CD4-positive, alpha-beta T cell treated with Interleukin-12 subunit alpha and Interleukin-12 subunit beta, for 1 hour (primary cell): ENCODE data around the gene NOD2.

Experiments
- DNase-seq: peaks from one replicate; pipeline ENCODE4 v3.0.0-alpha.2; 2020

The NOD2 gene

DNA sequence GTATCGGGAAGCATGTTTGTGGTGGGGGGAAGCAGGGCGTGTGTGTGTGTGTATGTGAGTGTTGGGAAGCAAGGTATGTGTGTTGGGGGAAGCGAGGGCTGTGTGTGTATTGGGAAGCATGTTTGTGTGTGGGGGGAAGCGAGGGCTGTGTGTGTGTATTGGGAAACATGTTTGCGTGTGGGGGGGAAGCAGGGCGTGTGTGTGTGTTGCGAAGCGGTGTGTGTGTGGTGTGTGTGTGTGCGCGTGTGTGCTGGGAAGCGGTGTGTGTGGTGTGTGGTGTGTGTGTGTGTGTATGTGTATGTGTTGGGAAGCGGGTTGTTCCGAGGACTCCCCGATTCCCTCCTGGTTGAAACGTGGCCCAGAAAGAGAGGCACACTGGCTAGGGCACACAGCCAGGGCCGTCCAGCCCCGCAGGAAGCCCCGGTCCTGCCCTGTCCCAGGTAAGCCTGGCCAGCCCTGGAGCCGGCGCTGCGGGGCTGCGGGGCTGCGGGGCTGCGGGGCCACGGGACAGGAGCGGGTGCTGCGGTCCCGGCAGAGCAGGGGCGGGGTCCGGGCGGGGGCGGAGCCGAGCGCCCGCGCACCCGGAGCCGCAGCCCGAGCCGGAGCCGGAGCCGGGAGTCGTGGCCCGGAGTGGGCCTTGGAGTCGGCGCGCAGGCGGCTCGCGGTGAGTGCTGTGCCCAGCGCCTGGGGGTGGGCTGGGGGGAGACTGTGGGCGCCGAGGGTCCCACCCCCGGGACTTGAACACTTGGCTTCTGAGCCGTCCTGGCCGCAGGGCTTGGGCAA is at the start of gene NOD2:
NOD2 (plus strand) TSS at position 608 of the 783 bp plus-strand sequence. CDS start 5,890 bp downstream, outside the sequence.
- peak; percentile 46 for DNase-seq

DNA sequence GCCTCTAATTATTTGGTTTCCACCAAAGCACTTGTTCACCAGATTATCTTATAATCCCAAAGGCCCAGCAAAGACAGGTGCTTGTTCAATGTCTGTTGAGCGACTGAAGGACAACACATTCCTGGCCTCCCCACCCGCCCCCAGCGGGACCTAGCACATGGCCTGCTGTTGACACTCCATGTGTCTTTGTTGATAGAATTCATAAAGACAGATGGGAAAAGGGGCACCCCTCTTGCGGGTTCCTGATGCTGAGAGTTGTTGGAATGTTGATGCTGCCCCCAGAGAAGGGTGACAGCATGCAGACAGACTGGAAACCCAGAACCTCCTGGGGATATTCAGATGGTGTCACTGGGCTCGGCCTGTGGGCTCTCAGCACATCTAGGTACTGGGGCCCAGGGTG is 49.2 kb upstream of the NOD2 start:
- no peak for DNase-seq

DNA sequence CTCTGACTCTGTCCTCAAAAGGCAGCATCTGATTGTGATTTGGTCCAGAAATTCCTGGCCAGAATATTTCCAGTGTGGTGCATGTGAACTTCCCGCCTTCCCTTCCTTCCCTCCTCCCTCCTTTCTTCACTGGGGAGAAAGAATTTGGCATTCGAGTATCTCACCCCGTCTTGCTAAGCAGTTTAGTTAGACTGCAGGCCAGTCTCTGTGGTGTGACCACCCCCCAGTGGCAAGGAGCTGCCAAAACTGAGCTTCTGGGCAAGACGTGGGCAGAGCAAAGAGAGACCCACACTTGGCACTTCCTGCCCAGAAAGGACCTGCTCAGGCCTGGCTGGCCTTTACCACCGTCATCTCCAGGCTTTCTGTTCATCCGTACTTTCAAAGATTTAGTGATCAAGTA is 48.7 kb upstream of the NOD2 start:
- DNase-seq: peak; percentile 47

DNA sequence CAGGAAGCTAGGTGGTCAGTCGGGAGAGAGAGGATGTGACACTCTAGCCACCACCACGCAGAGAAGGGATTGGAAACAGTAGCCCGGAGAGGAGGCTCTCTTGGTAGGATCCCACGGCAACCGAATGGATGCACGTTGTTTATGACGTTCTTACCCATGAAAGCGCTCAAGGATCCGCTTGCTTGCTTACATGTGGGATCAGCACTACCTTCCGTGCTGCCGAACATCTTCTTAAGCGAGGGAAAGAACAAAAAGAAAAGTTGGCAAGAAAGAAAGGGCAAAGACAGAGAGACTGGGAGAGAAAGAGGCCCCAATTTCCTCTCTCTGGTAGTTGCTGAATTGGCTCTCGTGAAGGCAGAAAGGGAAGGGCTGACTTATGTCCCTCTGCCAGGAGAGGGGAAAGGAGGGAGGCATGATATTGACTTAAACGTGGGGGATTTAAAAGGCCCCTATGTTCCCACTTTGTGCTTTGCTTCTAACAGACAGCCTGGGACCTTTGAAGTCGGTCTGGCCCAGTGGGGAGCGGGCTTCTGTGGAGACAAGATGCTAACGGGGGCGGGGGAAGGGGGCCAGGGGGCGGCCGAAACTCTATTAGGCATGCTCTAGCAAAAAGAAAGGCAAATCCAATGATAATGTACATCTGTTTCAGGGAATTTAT is 47.7 kb upstream of the NOD2 start:
- no peak for DNase-seq

DNA sequence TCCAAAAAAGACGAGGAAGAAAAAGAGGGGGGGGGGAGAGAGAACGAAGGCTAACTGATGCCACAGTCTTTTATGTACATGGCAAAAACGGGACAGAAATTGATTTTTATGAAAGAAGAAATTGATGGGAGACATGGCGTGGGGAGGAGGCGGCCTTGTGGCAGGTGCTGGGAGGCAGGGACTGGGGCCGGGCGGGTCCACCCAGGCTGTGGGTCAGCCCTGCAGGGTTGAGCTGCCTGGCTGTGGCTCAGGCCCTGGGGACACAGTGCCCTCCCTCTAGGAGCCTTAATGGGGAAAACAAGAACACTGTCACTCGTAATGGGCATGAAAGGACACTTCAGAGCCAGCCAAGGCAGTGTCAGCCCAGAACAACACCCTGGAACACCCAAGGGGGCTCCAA is 47.1 kb upstream of the NOD2 start:
- DNase-seq: no peak

DNA sequence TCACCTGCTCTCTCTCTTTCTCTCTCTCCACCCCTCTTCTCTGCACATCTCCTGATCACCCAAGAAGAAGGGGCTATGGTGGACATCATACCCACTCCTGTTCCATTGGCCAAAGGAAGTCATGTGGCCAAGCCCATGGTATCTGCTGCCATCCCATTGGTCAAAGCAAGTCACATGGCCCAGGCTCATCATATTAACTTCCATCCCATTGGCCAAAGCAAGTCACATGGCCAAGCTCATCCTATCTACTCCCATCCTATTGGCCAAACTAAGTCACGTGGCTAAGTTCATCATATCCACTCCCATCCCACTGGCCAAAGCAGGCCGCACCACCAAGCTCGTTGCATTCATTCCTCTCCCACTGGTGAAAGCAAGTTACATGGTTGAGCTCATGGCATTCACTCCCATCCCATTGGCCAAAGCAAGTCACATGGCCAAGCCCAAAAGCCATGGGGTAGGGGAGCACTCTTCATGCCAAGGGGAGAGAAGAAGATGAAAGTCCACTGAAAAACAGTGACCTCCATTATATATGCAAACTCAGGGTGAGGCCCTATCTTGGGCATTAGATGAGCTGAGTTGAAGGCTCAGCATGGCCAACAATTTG is 41.5 kb upstream of the NOD2 start:
- DNase-seq: no peak

DNA sequence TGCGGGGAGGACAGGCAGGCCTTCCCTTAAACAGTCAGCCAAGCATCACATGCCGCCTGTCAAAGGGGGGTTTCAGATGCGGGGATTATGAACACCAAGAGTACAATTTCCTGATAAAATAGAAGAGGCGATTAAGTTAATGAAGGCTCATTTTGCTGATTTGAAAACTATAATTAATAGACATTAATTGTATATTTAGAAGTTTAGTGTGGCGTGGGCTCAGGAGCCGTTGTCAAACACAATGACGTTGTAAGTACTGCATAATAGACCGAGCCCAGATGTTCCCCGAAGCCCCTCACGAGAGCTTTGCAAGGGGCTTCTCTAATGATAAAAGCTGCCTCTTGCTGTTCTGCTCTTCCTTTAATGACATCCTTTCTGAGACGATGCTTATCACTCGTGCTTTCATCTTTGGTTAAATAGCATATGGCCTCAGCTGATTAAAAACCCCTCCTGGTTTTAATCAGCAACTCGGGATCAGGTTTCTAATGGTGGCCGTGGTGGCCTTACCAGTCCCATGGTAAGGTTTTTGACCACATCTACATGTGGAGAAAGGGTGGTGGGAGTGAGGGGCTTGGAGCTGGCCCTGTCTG is 40.5 kb upstream of the NOD2 start:
- DNase-seq: no peak

DNA sequence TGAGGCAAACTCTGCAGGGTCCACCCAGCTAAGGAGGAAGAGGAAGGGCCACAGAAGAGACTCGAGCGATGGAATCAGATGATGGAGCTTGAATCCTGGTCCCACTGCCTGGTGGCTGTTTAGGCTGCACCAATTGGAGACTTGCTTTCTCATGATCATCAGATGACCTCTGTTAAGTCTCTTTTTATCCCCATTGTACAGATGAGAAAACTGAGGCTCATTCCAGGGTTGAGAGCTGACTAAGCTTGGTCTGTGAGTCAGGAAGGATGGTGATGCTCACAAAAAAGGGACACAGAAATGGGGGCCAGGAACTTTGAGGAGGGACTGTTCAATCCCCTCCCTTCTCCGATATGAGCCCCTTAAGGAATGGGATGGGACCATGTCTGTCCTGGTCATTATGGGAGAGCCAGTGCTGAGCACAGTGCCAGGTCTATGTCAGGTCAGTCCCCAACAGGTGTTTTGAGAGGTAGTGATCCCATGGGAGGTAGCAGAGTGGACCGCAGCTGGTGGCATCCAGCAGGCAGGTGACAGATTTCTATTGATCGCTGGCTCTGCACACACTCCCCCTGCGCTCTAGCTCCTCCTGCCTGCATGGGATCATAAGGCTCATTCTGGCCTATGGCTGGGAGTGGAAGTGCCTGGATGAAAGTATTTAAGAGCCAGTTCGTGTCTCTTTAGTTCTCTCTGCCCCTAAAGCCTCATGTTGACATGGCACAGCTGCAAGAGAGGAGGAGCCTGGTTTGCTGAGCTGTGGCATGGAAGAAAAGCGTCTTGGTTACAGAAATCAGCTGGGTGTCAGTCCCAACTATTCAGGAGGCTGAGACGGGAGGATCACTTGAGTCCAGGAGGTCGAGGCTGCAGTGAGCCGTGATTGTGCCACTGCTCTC is 39.5 kb upstream of the NOD2 start:
- DNase-seq: no peak

DNA sequence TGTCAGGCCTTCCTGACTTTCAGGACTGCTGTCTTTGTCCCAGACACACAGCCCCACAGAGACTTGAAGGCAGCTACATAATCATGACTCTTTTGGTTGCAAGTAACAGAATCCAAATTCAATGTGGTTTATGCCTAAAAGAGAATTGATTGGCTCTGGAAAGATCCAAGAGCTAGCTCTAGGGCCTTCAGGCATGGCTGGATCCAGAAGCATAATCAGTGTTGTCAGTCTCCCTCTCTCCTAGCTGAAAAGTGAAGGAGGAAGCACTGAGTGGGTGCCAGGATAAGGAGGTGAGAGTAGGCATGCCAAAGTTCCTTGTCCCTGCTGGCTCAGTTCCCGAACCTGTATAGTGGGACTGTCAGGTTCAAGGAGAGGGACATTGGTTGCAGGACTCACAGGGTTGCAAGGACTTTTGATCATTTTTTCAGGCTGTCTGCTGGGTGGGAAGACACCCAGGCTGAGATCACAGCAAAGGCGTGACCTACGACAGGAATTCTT is 37.8 kb upstream of the NOD2 start:
- no peak for DNase-seq

DNA sequence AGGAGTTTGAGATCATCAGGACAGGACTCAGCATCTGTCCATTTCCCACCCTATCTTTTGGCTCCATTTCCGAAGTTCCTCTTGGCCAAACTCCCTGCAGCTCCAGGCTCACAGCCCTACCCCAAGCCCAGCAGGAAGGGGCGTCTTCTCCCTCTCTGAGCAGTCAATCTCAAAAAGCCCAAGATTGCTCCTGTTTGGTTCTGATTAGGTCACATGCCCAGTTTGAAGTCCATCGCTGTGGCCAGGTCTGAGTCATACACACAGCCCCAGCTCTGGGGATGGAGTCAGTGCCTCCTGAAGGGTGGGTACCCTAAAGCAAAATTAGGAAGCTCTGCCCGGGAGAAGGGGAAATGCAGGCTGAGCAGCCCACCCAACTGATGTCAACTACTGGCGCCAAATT is 36.2 kb upstream of the NOD2 start:
- no peak for DNase-seq

DNA sequence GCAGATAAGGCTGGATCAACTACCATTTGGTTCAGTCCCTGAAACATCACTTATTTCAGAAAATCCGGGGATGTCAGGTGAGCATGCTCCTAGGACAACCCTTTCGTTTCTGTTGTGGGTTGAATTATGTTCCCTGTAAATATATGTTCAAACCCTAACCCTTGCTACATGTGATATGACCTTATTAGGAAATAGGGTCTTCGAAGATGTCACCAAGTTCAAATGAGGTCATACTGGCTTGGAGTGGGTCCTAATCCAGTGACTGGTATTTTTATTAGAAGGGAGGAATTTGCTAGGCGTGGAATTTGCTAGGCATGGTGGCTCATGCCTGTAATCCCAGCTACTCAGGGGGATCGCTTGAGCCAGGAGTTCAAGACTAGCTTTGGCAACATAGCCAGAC is 33.6 kb upstream of the NOD2 start:
- no peak for DNase-seq

DNA sequence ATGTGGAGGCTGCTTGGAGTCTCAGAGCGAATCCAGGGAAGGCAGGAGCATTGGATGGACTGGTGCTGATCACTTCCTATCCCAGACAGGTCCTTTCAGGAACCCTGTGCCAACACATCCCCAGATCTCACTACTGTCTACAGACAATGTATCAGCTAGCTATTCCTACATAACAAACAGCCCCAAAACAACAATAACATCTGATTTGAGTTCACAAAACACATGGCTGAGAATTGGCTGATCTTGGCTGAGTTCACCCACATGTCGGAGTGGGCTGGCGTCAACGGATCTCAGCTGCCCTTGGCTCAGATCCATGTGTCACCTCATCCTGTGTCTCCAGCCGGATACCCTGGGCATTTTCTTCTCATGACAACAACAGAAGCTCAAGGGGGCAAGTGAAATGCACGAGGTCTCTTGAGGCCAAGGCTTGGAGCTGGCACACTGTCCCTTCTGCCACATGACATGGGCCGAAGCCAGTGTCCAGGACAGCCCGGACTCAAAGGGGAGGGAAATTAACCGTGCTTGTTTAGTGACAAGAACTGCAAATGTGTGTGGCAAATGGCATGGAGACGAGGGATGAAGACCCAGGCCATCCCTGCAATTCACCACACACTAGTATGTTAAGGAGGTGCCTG is 31.0 kb upstream of the NOD2 start:
- no peak for DNase-seq

DNA sequence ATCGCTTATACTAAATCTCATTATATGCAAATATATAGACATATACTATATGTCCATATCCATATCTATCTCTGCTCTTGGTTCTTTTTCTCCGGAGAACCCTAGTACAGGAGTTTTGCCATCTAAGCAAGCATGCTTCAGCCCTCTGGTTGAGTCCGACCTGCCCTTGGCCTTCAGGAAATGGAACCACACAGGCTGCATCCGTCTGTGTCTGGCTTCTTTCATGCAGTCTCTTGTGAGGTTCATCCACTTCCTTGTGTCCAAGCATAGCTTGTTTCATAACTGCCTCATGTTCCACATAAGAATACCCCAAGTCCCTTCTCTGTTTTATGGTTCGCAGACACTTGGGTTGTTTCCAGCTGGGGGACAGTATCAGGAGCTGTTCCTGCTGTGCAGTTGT is 29.1 kb upstream of the NOD2 start:
- DNase-seq: no peak

DNA sequence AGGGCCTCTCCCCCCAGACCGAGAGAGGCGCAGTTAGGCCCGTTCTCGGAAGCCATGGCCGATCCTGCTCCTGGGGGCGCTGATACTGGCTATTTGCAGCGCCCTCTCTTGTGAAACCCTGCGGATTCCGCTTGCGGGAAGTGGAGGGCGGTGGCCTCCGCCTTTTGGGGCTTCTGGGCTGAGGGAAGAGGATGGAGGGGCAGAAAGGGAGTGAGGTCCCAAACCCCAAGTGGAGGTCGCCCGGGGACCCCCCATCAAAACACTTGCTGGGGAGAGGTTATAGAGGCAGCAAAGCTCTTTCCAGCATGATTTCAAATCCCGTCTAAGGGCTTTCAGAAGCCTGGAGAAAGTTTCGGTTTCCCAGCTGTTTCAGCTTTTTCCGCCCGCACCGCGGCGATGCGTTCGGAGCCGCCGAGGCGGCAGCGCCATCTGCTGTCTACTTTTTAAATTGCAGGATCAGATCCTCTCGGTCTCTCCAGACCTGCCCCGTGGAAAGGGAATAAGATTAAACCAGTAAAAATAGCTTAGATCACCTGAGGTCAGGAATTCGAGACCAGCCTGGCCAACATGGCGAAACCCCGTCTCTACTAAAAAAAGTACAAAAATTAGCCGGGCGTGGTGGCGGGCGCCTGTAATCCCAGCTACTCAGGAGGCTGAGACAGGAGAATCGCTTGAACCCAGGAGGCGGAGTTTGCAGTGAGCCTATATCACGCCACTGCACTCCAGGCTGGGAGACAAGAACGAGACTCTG is 28.1 kb upstream of the NOD2 start:
- DNase-seq: peak; percentile 86

DNA sequence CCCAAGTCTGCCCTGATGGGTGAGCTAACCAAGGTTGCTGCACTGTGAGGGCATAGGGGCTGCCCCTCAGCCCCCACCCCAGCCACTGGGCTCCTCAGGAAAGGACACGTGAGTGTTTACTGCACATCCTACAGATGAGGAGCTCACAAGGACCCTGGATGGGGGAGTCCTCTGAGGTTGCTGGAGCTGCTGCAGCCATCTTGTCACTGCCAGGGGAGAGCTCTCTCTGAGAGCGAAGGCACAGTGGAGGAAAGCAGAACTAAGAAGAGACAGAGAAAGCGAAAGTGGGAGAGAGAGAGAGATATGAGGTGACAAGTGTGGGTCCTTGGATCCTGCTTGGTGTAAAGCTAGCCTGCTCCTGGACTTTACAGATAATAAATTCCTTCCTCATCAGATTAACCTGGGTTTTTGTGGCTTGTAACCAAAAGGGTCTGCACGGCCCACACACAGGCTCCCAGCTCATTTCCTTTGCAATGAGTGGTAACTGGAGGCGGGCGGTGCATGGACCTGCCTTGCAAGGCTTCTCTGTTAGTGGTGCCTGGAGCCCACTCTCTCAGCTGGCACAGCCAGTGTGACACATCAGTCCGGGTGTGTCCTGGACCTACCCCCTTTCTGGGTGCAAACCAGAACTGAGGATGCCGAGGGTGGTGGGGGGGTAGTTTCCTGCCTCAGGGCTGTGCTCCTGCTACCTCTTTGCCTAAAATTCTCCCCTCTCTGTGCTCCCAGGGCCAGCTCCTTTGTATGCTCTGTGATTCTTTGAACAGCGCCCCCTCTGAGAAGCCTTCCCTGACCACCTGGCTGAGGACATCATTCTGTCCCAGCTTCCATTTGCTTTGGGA is 26.5 kb upstream of the NOD2 start:
- peak; percentile 52 for DNase-seq

DNA sequence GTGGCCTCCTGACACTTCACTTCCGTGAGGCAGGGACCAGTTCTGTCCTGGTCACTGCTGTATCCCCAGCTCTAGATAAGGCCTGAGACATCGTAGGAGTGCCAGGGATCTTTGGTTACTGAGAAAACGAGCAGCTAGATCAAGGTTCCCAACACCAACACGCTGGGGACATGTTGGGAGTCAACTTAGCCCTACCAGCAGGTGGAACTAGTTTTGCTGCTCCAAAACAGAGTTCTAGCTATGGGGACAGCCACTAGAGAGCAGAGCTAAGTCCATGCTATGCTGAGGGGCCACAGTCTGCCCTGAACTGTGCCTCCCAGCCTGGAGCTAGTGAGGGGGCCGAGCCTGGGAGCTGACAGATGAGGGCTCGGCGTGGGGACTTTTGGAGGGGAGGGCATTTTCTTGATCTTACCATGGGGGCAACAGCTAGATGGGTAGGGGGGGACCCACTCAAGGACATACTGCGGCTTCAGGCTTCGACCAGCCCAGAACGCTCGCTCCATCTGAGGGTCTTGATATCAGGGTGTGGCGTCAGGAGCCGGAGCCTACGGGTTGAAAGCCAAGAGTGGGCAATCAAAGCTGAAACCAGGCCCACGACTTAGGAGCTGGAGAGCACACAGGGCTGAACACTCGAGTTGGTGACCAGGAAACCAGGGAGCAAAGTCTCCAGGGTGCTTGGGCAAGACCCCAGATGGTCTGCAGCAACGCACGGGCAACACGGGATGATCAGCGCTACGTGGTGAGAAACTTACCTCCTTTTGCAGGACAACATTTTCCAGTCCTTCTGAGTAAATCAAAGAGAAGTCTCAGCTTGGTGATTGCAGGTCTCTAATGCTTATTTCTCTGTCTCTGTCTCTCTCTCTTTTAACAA is 25.7 kb upstream of the NOD2 start:
- DNase-seq: peak; percentile 26

DNA sequence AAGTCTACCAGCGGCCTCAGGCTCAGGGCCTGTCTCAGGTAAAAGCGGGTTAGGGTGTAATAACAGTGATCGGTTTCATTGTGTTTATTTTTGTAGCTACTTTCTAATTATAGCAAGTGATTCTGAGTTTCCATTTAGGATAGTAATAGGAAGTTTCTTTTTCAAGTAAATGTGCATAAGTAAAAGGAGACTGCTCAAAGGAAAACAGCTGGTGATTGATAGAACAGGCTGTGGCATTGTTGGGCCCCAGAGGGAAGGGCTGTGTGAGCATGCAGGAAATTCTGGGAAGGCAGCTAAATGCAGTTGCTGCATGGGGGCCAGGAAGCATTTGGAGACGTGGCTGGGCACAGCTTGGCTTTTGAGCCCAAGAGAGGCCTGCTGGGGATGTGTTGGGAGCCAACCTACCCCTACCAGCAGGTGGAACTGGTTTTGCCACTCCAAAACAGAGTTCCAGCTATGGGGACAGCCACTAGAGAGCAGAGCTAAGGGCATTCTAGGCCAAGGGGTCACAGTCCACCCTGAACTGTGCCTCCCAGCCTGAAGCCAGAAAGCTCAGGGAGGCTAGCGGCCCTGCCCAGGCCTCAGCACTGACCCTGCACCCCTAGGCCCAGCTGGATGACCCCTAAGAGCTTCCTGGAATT is 24.9 kb upstream of the NOD2 start:
- no peak for DNase-seq

DNA sequence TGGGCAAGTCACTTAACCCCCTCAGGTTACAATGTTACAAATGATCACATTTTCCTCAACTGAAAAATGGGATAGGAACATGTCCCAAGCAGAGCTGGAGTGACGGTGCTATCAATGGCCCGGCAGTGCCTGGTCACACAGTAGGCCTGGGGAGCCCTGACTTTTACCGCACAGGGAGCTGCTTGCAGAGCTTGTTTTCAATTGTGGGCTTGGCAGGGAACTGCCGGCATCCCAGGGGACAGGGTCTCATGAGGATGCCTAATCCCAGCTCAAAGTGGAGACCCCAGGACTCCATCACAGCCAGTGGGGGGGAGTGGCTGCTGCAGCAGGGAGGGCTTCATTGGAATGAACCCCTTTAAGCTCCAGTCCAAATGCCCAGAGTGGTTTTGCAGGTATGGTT is 23.7 kb upstream of the NOD2 start:
- no peak for DNase-seq

DNA sequence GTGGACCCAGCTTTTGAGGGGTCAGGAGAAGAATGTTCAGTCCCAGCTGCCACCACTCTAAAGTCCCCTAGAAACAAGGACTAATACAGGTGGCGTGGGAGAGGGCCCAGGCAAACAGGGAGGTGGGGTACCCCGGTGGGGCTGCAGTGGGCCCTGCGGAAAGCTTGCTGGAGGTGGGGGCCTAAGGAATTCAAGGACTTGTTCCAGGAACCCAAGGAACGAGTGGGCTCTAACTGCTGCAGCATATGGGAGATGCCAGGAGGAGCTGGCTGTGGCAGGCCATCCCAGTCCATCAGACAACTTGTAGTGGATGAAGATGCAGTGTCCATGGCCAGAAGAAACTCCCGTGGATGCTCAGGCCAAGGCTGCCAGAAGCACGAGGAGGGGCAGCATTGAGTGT is 22.9 kb upstream of the NOD2 start:
- DNase-seq: no peak
